CMK (cell line): ENCODE measurements around the gene SRP72.

ENCODE experiments used
- DNase-seq: peaks from one replicate; pipeline ENCODE4 v3.0.0-alpha.2; 2010; ENCODE audit warnings: low read depth

Gene SRP72

GRCh38 chr4:56551516-56551915, 84.1 kb downstream of the SRP72 start:
- DNase-seq, result no peak

GRCh38 chr4:56552273-56552672, 84.9 kb downstream of the SRP72 start:
- DNase-seq, result no peak
